ENCODE results near the gene L1CAM.

DNA sequence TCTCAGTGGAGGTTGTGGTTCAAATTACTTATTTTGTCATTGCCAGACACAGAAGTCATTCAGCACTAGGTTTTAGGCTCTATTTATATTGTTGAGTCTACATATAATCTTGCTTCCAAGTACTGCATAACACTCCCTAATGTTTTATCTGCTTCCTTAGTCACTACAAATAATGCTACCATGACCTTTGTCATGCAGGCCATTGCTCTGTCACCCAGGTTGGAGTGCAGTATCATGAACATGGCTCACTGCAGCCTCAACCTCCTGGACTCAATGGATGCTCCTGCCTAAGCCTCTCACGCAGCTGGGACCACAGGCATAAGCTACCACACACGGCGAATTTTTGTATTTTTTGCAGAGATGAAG is 32.1 kb downstream of the L1CAM start:
- no peak for TF ChIP-seq ZNF274 (IDR thresholded peaks at IDR 0.05; ENCODE audit: low read depth, low read length)
- TF ChIP-seq YY1 (IDR thresholded peaks at IDR 0.05; ENCODE audit: insufficient read depth, insufficient read length) = no peak
